Mammary epithelial cell (primary cell): Measurements from ENCODE around the gene JPH3.

Experiments used
- CTCF ChIP-seq, 2 donors: IDR thresholded peaks in 1 of 2; conservative IDR thresholded peaks in 1 of 2; 2 replicates each; pipeline ENCODE4 v1.5.1; 2011 to 2012; ENCODE audit warnings: inconsistent platforms in 2 of 2, low read length in 2 of 2, mild to moderate bottlenecking in 2 of 2, control low read depth in 1 of 2, low read depth in 1 of 2; ENCODE audit not compliant: insufficient read depth in 1 of 2; ENCODE audit errors: extremely low read depth in 1 of 2
- EZH2 ChIP-seq: IDR thresholded peaks from 2 replicates; pipeline ENCODE4 v1.6.1; 2012; ENCODE audit warnings: low read length, inconsistent platforms, borderline replicate concordance

GRCh38 chr16:87728026-87728425 lies 125.7 kb downstream of the JPH3 start:
- no peak for TF ChIP-seq CTCF (conservative IDR thresholded peaks at IDR 0.05 in 1 of 2, IDR thresholded peaks at IDR 0.05 in 1 of 2; ENCODE audit: extremely low read depth in 1 of 2, insufficient read depth in 1 of 2, low read depth in 1 of 2, low read length in 2 of 2)
- no peak for TF ChIP-seq EZH2
